Measurements from ENCODE around the gene MAGEA10.

DNA sequence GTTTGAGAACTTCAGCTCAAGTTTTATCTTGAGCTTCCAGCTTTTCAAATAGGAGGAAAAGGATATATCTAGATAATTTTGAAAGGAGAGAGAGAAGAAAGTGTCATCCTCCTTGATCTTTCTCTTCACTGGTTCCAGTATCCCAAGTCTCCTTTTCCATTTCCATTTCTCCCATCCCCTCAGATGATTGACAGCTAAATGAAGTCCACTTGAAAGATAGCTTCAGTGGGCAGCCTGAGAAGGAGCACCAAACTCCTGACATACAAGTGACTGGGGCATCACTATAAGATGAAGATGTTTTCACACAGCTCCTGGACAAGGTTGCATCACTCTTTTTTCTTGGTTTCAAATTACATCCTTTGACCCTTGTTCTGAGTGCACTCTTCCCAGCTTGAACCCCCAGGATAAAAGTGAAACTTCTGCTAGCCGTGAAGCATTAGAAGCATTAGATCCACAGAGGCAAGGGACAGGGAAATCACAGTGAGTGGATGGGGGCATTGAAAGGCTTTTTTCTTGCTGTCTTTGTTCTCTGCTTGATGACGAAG, 17.5 kb upstream of the MAGEA10 start:
- TF ChIP-seq CTCF (IDR thresholded peaks at IDR 0.05) (no peak), POLR2A (IDR thresholded peaks at IDR 0.05) (no peak)
